MM.1S (cell line): Measurements from ENCODE around the gene MAGI1.

ENCODE experiments used
- CTCF ChIP-seq: fragments of 300-600 bp; sonication (generic); IDR thresholded peaks from 2 replicates; pipeline ENCODE4 v1.5.1; 2016; ENCODE audit warnings: antibody characterized with exemption, low read length, mixed read lengths
- EZH2 ChIP-seq: fragments of 300-600 bp; sonication (generic); optimal IDR thresholded peaks from 2 replicates; pipeline ENCODE3; 2017; ENCODE audit warnings: low read depth, mild to moderate bottlenecking, antibody characterized with exemption, low read length, mixed read lengths
- EZH2phosphoT487 ChIP-seq: fragments of 300-600 bp; sonication (generic); IDR thresholded peaks from 2 replicates; pipeline ENCODE4 v1.6.1; 2018; ENCODE audit warnings: antibody characterized with exemption, low read length

- TF ChIP-seq CTCF: no peak
- TF ChIP-seq EZH2phosphoT487: no peak
- TF ChIP-seq EZH2: no peak
Measured at GRCh38 chr3:65928110-65928509, 110.6 kb downstream of the MAGI1 start.
